ENCODE results near the gene PCGF3. TPM values are rescaled to one million over a fixed set of nuclear protein-coding genes. Genes with fewer than 3 reads are reported as not detected.
A peak's percentile ranks its signal among the peaks of the same experiment; 100 is the strongest.
"Not testable (repeated sequence)": the region's sequence is repeated elsewhere in the genome, so short reads cannot be mapped to it uniquely, and the experiment has no call there.

Gene PCGF3
- total RNA-seq, 1 donor from 2014 or later, result 50.3 TPM

- DNase-seq (ENCODE audit: low spot score) (no peak), ATAC-seq (no peak)
- intact Hi-C loops (cut with DNase I), result no loop called here
These were observed 26.9 kb downstream of the PCGF3 start for GRCh38 chr4:732486-732885.

DNA sequence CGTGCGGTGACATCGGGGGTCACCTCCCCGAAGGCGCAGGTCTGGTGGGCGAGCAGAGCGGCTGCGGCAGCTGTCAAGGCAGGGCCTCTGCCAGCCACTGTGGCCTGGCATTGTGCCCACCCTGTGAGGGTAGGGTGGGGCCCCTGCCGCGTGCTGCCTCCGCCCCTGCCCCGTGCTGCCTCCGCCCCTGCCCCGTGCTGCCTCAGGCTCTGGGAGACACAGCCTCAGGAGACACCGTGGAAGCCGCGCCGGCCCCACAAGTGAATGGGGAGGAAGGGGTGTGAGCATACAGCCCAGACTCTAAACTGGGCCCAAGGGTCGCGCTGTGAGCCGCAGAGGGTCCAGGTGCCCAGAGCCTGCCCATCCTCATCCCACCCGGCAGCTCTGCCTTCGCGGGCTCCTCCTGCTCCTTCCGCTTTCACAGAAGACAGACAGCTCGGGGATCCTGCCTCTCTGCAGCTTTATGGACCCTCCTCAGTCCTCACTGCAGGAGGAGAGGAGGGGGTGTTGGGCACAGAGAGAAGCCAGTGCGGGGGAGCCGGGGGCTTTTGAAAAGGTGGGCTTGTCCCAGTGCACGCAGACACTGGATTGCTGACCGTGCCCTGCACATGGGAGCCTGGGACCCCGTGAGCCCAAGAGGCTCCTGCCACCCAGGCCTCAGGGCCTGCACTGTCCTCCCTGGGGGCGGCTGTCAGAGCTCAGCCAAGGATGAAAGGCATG is 27.4 kb downstream of the PCGF3 start:
- ATAC-seq (peak; percentile 59), DNase-seq (ENCODE audit: low spot score) (no peak)
- intact Hi-C loops (cut with DNase I), result no loop called here

DNA sequence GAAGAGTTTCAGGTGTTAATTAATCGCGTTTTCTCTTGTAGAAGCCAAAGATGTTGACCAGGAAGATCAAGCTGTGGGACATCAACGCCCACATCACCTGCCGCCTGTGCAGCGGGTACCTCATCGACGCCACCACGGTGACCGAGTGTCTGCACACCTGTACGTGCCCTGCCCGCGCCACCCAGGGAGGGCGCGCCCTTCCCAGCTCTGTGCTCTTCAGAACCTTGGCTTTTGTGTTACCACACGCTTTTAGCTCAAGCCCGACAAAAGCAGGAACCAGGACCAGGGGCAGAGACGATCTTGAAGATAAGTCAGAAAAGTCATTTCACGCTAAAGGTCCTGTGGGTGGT is 28.0 kb downstream of the PCGF3 start:
- ATAC-seq (no peak), DNase-seq (ENCODE audit: low spot score) (no peak)
- intact Hi-C loops (cut with DNase I), result no loop called here

DNA sequence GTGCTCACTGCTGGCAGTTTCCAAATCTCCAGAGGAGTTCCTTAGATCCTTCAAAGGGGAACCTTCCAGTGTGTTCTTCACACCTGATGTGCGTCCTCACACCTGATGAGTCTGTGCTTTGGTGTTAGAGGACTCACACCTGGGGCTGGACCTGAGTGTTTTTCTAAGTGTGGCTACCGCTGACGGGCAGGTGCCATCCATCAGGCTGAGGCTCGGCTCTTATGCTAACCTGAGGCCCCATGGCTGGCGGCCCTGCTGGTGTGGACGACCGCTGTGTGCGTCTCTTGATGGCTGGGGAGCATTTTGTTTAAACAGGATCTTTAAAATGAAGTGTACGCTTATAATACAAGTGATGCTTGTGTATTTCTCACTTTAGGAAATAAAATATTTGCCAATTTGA is 28.4 kb downstream of the PCGF3 start:
- intact Hi-C loops (cut with DNase I), result no loop called here

DNA sequence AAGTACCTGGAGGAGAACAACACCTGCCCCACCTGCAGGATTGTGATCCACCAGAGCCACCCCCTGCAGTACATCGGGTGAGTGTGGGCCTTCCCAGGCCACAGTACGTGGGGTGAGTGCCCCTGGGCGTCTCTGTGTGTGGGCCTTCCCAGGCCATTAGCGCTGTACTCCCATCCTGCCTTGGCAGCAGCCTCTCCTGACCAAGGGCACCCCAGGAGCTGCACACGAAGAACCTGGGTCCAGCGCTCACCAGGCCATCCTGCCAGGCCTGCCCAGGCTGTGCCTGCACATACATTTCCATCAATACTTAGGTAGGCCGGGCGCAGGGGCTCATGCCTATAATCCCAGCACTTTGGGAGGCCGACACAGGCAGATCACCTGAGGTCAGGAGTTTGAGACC is 29.3 kb downstream of the PCGF3 start:
- DNase-seq (ENCODE audit: low spot score) (no peak), ATAC-seq (no peak)
- intact Hi-C loops (cut with DNase I), result no loop called here

More for the DNA sequence above, 28.4 kb downstream of the PCGF3 start:
- DNase-seq (ENCODE audit: low spot score) (no peak), ATAC-seq (no peak)

DNA sequence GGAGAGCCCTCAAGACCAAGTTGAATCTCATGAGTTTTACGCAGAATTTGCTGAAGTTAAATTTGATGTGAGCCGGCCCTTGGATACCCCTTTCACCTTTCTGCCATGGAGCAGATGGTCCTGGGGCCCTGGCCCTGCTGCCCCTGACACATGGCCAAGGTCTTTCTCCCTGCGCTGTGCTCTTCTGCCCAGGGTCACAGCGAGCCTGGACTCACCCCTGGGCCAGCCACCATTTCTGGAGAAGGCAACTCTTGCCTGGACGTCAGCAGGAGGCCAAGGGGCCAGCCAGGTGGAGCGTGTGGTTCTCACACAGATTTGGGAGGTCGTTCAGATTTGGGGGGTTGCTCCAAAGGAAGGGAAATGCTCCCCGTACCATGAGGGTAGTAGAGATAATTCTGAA is 30.0 kb downstream of the PCGF3 start:
- intact Hi-C loops (cut with DNase I), result no loop called here
- ATAC-seq (no peak), DNase-seq (ENCODE audit: low spot score) (no peak)

- ATAC-seq; DNase-seq (ENCODE audit: low spot score); intact Hi-C loops (cut with DNase I): not testable (repeated sequence)
These were observed 30.9 kb downstream of the PCGF3 start for GRCh38 chr4:736561-736960.

GRCh38 chr4:738781-739280 is 33.2 kb downstream of the PCGF3 start:
- intact Hi-C loops (cut with DNase I), result no loop called here
- DNase-seq (ENCODE audit: low spot score) (no peak), ATAC-seq (no peak)

GRCh38 chr4:739569-739968 is 33.9 kb downstream of the PCGF3 start:
- intact Hi-C loops (cut with DNase I), result no loop called here
- ATAC-seq (no peak), DNase-seq (ENCODE audit: low spot score) (no peak)

GRCh38 chr4:740011-740410 is 34.4 kb downstream of the PCGF3 start:
- ATAC-seq, result no peak
- intact Hi-C loops (cut with DNase I), result no loop called here
- no peak for DNase-seq (ENCODE audit: low spot score)

DNA sequence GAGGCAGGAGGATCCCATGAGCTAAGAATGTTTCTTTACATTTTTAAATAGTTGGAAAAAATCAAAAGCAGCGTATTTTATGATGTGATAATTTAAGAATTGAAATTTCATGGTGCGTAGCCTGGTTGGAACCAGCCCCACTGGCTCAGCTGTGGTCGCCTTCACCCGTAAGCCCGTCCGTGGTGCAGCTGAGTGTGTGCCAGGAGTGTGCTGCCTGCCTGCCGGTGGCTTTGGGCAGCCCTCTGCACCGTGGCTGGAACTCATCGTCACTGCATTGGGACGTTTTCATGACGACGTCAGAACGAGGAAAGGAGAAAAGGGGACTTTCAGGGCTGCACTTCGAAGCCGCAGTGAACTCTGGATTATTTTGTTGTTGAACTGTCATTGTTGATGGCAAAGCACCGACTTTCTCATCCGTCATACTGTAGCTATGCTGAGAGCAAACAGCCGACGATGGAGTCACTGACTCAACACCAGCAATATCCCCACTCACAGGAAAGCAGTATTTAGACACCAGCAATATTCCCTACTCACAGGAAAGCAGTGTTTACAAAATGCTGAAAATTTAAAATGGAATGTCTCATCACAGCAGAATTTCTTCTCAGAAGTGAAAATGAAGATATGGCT is 35.1 kb downstream of the PCGF3 start:
- intact Hi-C loops (cut with DNase I), result no loop called here
- no peak for DNase-seq (ENCODE audit: low spot score)
- ATAC-seq, result no peak

- no peak for DNase-seq (ENCODE audit: low spot score)
- intact Hi-C loops (cut with DNase I), result no loop called here
- ATAC-seq, result peak; percentile 35
These were observed 36.6 kb downstream of the PCGF3 start for GRCh38 chr4:742096-742741.

GRCh38 chr4:742742-743311 is 37.2 kb downstream of the PCGF3 start:
- ATAC-seq (peak; percentile 95), DNase-seq (ENCODE audit: low spot score) (peak; percentile 89)
- intact Hi-C loops (cut with DNase I), result no loop called here

DNA sequence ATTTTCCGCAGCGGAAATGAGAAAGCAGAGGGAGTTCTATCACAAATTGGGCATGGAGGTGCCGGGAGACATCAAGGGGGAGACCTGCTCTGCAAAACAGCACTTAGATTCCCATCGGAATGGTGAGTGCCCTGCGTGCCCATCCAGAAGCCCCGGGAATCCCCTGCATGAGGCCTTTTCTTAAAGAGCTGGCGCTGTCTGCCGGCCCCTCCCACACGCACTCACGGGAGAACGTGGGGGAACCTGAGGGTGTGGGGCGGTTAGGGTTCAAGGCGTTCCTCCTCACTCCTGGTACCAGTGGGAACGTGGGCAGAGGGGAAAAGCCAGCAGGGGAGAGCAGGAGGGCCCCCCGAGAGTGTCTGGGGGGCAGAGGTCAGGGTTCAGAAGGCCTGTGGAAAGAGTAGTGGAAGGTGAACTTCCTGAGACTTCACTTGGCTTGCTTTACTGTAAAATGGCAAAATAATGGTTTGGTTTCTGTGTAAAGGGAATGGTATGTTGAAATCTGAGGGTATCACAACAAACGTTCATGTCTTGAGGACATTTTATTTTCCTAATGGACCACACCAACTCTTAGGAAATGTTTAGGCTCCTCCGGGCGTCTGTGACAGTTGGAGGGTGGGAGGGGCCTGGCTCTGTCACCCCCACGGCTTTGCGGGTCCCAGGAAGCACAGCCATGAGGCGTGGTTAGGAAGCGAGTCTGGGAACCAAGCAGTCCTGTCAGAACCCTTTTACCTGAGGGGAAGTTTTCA is 38.0 kb downstream of the PCGF3 start:
- intact Hi-C loops (cut with DNase I), result no loop called here
- ATAC-seq (peak; percentile 44), DNase-seq (ENCODE audit: low spot score) (no peak)

DNA sequence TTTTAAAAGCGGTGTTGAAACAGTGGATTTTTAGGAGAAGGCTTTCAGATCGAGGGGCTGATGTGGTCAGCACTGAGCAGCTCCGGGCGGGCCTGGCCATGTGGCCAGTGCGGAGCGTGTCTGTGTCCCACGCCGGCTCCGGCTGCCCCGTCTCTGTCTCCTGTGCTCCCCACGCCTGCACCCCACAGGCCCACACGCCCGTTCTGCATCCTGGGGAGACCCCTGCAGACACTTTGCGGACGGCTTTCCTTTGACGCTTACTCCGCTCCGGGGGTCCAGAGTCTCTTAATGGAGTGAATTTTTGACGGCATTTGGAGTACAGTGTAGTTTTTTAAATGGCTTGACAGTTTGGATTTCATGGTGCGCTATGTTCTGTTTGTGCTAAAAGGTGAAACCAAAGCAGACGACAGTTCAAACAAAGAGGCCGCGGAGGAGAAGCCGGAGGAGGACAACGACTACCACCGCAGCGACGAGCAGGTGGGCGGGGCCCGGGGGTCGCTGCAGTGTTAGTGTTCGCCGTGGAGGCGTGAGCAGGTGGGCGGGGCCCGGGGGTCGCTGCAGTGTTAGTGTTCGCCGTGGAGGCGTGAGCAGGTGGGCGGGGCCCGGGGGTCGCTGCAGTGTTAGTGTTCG is 38.7 kb downstream of the PCGF3 start:
- intact Hi-C loops (cut with DNase I), result no loop called here
- no peak for ATAC-seq
- no peak for DNase-seq (ENCODE audit: low spot score)

- ATAC-seq (no peak), DNase-seq (ENCODE audit: low spot score) (no peak)
- intact Hi-C loops (cut with DNase I), result no loop called here
These were observed 42.0 kb downstream of the PCGF3 start for GRCh38 chr4:747546-748170.

DNA sequence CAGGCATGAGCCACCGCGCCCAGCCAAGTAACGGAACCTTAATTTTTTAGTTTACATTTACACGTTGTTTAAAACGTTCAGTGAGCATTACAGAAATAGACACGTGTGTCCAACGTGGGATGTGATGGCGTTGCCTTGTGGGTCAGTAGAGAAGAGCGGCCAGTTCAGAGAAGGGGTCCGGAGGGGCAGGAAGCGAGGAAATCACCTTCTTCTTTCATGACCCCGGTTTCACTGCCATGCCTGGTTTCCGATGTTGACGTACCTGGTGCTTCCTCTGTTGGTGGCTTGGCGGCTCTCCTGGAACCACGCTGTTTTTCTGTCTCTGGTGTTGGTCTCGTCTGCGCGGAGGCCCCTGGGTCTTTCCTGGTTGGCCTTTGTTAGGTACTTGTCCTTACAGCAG is 42.8 kb downstream of the PCGF3 start:
- ATAC-seq (no peak), DNase-seq (ENCODE audit: low spot score) (no peak)
- intact Hi-C loops (cut with DNase I), result no loop called here
